Breast epithelium (tissue), 4 donors: ENCODE results near the gene SLC4A11. TPM values are rescaled to one million over a fixed set of nuclear protein-coding genes. Genes with fewer than 3 reads are reported as not detected.

Experiments
- DNase-seq, 2 donors: peaks; one replicate each; pipeline ENCODE4 v3.0.0-alpha.2; 2019; ENCODE audit warnings: low spot score in 2 of 2
- H3K27ac ChIP-seq, 2 donors: fragments of 200-600 bp; sonication (generic) in 1 of 2; one replicate each; pipeline ENCODE4 v1.5.1; 2016 to 2019; ENCODE audit warnings: mild to moderate bottlenecking in 1 of 2
- H3K27me3 ChIP-seq, 2 donors: fragments of 200-600 bp; sonication (generic) in 1 of 2; one replicate each; pipeline versions ENCODE4 v1.5.1 to v1.6.0; 2017 to 2019; ENCODE audit warnings: control low read depth in 1 of 2, mild to moderate bottlenecking in 1 of 2
- H3K36me3 ChIP-seq: fragments of 200-600 bp; one replicate; pipeline ENCODE4 v1.5.1; 2019
- H3K4me1 ChIP-seq, 2 donors: fragments of 200-600 bp; sonication (generic); one replicate each; pipeline ENCODE4 v1.5.1; 2016 to 2019; ENCODE audit warnings: control low read depth in 1 of 2
- H3K4me3 ChIP-seq, 3 donors: fragments of 200-600 bp; sonication (generic); 1 replicate in 2 of 3; 2 replicates in 1 of 3; pipeline ENCODE4 v1.5.1; 2016 to 2019; ENCODE audit warnings: mild to moderate bottlenecking in 3 of 3, moderate library complexity in 2 of 3
- H3K9me3 ChIP-seq, 2 donors: fragments of 200-600 bp; sonication (generic) in 1 of 2; one replicate each; pipeline ENCODE4 v1.5.1; 2016 to 2019; ENCODE audit warnings: control low read depth in 1 of 2
- CTCF ChIP-seq, 3 donors: fragments of 450-650 bp; IDR thresholded peaks; one replicate each; pipeline ENCODE4 v1.5.1; 2016 to 2017; ENCODE audit warnings: antibody characterized with exemption in 3 of 3, mild to moderate bottlenecking in 3 of 3, moderate library complexity in 3 of 3
- POLR2A ChIP-seq: fragments of 450-650 bp; IDR thresholded peaks from one replicate; pipeline ENCODE4 v1.6.1; 2016; ENCODE audit warnings: antibody characterized with exemption, mild to moderate bottlenecking, moderate library complexity
- POLR2AphosphoS5 ChIP-seq, 3 donors: sonication (generic); formaldehyde crosslinking; IDR thresholded peaks; one replicate each; pipeline ENCODE4 v1.6.1; 2017; ENCODE audit warnings: antibody characterized with exemption in 3 of 3
- intact Hi-C: fragments of 100-400 bp; cut with DNase I; formaldehyde crosslinking; loops from one replicate; pipeline ENCODE4 v1.15.1; 2023; ENCODE audit warnings: low total_unique reads
- total RNA-seq, 3 donors: library from RNA; depleted of rRNA; stranded (reverse); fragments of >200 nt; gene quantifications; one replicate each; pipeline ENCODE4 v1.1.0, GENCODE V29; 2016

Gene SLC4A11
- total RNA-seq, 3 donors from 2014 or later: 0.48 to 4.9 (median 3.1) TPM

- Histone ChIP-seq H3K27me3 (no peaks in the 10 kb centered on the region), H3K9me3 (no peaks in the 10 kb centered on the region), H3K4me3 (no peak overlapping the region), H3K36me3 (peaks cover 11% of the 10 kb centered on the region), H3K27ac (no peak overlapping the region), H3K4me1 (no peaks in the 10 kb centered on the region)
- no peak for DNase-seq
- intact Hi-C loops: loop anchor here (5.0 kb wide), 1 partner anchor 137 kb away; no protein-coding TSS in a partner anchor
- TF ChIP-seq POLR2AphosphoS5 (IDR thresholded peaks at IDR 0.05) (no peak), POLR2A (no peak), CTCF (IDR thresholded peaks at IDR 0.05) (no peak)
Measured at GRCh38 chr20:3194617-3195280, 44.2 kb downstream of the SLC4A11 start.

GRCh38 chr20:3193806-3194616 lies 45.0 kb downstream of the SLC4A11 start:
- DNase-seq: no peak
- no peaks in the 10 kb centered on the region for H3K9me3 ChIP-seq
- TF ChIP-seq CTCF (IDR thresholded peaks at IDR 0.05) (no peak), POLR2A (no peak), POLR2AphosphoS5 (IDR thresholded peaks at IDR 0.05) (no peak)
- intact Hi-C loops: loop anchor here (5.0 kb wide), 1 partner anchor 137 kb away; no protein-coding TSS in a partner anchor
- H3K27ac ChIP-seq: no peak overlapping the region
- peaks cover 4% of the 10 kb centered on the region for H3K36me3 ChIP-seq
- no peak overlapping the region for H3K4me3 ChIP-seq
- H3K27me3 ChIP-seq: no peaks in the 10 kb centered on the region
- H3K4me1 ChIP-seq: no peaks in the 10 kb centered on the region

- no peak for DNase-seq
- no peaks in the 10 kb centered on the region for H3K9me3 ChIP-seq
- intact Hi-C loops: loop anchor here (5.0 kb wide), 1 partner anchor 135 kb away; no protein-coding TSS in a partner anchor
- no peak overlapping the region for H3K27ac ChIP-seq
- H3K36me3 ChIP-seq: peaks cover 4% of the 10 kb centered on the region
- no peaks in the 10 kb centered on the region for H3K4me1 ChIP-seq
- H3K4me3 ChIP-seq: no peak overlapping the region
- no peak for TF ChIP-seq POLR2A
- no peak for TF ChIP-seq CTCF (IDR thresholded peaks at IDR 0.05)
- no peak for TF ChIP-seq POLR2AphosphoS5 (IDR thresholded peaks at IDR 0.05)
- H3K27me3 ChIP-seq: no peaks in the 10 kb centered on the region
Measured at GRCh38 chr20:3192226-3193015, 46.6 kb downstream of the SLC4A11 start.

- Histone ChIP-seq H3K36me3 (peaks cover 4% of the 10 kb centered on the region), H3K9me3 (no peaks in the 10 kb centered on the region), H3K27ac (no peak overlapping the region), H3K4me1 (no peaks in the 10 kb centered on the region), H3K27me3 (no peaks in the 10 kb centered on the region), H3K4me3 (no peak overlapping the region)
- no peak for DNase-seq
- intact Hi-C loops: loop anchor here (5.0 kb wide), 1 partner anchor 133 kb away; no protein-coding TSS in a partner anchor
- TF ChIP-seq POLR2AphosphoS5 (IDR thresholded peaks at IDR 0.05) (no peak), POLR2A (no peak), CTCF (IDR thresholded peaks at IDR 0.05) (no peak)
Measured at GRCh38 chr20:3190681-3191111, 48.3 kb downstream of the SLC4A11 start.
